Calu3 (cell line): ENCODE data around the gene PXDN. TPM values are rescaled to one million over a fixed set of nuclear protein-coding genes. Genes with fewer than 3 reads are reported as not detected.
"Not testable (repeated sequence)": the region's sequence is repeated elsewhere in the genome, so short reads cannot be mapped to it uniquely, and the experiment has no call there.

Experiments used
- BruUV-seq: library from RNA; stranded (reverse); fragments of 400-500 nt; replicated peaks from 2 replicates; lab custom pipeline; 2021; lab: Mats Ljungman, UMichigan
- CTCF ChIA-PET: fragments of 300-600 bp; sonication (Branson Sonifier 250); formaldehyde crosslinking; loops from one replicate; lab custom pipeline; 2022; ENCODE audit warnings: antibody characterized with exemption; lab: Charles Lee
- DNase-seq: peaks from one replicate; pipeline ENCODE4 v3.0.0; 2022
- H3K27ac Mint-ChIP-seq: one replicate; pipeline ENCODE4 v1.8.0; 2022; ENCODE audit warnings: mixed read lengths; ENCODE audit not compliant: unreplicated experiment
- H3K27me3 Mint-ChIP-seq: one replicate; pipeline ENCODE4 v1.8.0; 2022; ENCODE audit warnings: mixed read lengths; ENCODE audit not compliant: unreplicated experiment
- H3K36me3 Mint-ChIP-seq: one replicate; pipeline ENCODE4 v1.8.0; 2022; ENCODE audit warnings: mild to moderate bottlenecking, moderate library complexity, mixed read lengths; ENCODE audit not compliant: insufficient read depth, unreplicated experiment
- H3K4me1 Mint-ChIP-seq: one replicate; pipeline ENCODE4 v1.8.0; 2022; ENCODE audit warnings: mild to moderate bottlenecking, low read depth, mixed read lengths; ENCODE audit not compliant: unreplicated experiment
- H3K4me3 Mint-ChIP-seq: one replicate; pipeline ENCODE4 v1.8.0; 2022; ENCODE audit warnings: mild to moderate bottlenecking, low read depth, moderate library complexity, mixed read lengths; ENCODE audit not compliant: unreplicated experiment
- H3K9me3 Mint-ChIP-seq: one replicate; pipeline ENCODE4 v1.8.0; 2022; ENCODE audit warnings: low read depth, mixed read lengths; ENCODE audit not compliant: unreplicated experiment
- intact Hi-C: fragments of 100-400 bp; cut with micrococcal nuclease; formaldehyde crosslinking; loops from one replicate; pipeline ENCODE4 v1.10.0; 2022; ENCODE audit not compliant: unreplicated experiment
- total RNA-seq: library from RNA; stranded (reverse); gene quantifications from 2 replicates; pipeline ENCODE4 v1.2.3, GENCODE V29; 2022
- TF ChIP-seq, protein P1 (sequence below): fragments of 200-600 bp; IDR thresholded peaks from one replicate; pipeline ENCODE4 v1.8.0; 2022; ENCODE audit warnings: antibody characterized with exemption; ENCODE audit not compliant: unreplicated experiment

Gene PXDN
- total RNA-seq, 1 experiment from 2014 or later, result not detected

DNA sequence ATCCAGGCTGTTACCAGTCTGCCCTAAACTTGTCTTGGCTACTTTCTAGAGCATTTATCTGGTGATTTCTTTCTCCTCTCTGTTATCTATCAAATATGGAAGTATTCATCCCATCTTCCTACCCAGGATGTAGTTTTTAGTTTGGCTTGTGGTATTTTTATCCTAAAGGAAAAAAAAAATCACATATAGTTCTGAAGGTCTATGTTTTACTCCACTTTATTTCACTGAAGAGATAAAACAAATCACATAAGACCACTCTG is 62.2 kb downstream of the PXDN start:
- H3K27ac Mint-ChIP-seq, result no peak overlapping the region
- peaks cover 14% of the 10 kb centered on the region for H3K9me3 Mint-ChIP-seq
- no peaks in the 10 kb centered on the region for H3K27me3 Mint-ChIP-seq
- CTCF ChIA-PET, result no interaction called here
- no TSS peak for BruUV-seq
- H3K4me3 Mint-ChIP-seq, result no peak overlapping the region
- DNase-seq, result no peak
- H3K4me1 Mint-ChIP-seq, result no peaks in the 10 kb centered on the region
- intact Hi-C loops, result no loop called here
- TF ChIP-seq, protein P1, sequence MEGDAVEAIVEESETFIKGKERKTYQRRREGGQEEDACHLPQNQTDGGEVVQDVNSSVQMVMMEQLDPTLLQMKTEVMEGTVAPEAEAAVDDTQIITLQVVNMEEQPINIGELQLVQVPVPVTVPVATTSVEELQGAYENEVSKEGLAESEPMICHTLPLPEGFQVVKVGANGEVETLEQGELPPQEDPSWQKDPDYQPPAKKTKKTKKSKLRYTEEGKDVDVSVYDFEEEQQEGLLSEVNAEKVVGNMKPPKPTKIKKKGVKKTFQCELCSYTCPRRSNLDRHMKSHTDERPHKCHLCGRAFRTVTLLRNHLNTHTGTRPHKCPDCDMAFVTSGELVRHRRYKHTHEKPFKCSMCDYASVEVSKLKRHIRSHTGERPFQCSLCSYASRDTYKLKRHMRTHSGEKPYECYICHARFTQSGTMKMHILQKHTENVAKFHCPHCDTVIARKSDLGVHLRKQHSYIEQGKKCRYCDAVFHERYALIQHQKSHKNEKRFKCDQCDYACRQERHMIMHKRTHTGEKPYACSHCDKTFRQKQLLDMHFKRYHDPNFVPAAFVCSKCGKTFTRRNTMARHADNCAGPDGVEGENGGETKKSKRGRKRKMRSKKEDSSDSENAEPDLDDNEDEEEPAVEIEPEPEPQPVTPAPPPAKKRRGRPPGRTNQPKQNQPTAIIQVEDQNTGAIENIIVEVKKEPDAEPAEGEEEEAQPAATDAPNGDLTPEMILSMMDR, result no peak
- H3K36me3 Mint-ChIP-seq, result no peaks in the 10 kb centered on the region

DNA sequence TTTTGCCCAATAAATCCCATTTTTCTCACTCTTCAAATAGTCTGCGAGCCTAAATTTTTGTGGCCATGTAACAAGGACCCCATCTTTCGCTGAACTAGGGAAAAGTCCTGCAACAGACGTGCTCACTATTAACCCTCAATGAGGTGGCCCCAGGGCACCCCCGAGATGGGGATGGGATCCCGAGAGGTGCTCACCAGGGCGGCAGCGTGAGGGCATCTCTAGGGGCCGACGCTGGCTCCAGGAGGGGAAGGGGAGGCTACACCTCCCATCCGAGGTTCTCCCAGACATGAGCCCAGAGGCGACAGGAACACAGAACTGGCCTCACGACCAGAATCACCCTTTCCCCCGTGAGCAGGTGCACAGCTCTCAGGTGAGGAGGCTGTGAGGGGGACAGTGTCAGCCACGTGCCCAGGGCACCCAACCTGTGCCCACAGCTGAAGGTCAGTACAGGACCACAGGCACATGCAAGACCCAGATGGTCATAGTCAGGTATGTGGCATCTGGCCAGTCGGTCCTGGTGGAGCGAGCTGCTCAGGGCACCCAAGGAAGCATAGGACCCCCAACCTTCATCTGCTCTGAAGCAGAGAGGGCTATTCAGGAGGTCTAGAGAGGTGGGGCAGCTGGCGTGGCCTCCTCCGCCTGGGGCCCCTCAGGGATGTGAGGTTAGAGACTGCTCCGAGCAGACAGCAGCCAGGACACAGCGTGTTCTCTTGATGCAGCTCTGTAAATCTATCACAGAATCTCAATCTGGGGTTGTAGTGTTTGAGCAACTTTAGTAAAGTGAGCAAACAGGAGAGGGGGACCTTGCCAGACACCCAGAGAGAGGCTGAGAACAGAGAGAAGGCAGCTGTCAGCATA is 62.8 kb downstream of the PXDN start:
- no peak overlapping the region for H3K27ac Mint-ChIP-seq
- CTCF ChIA-PET, result no interaction called here
- BruUV-seq, result no TSS peak

DNA sequence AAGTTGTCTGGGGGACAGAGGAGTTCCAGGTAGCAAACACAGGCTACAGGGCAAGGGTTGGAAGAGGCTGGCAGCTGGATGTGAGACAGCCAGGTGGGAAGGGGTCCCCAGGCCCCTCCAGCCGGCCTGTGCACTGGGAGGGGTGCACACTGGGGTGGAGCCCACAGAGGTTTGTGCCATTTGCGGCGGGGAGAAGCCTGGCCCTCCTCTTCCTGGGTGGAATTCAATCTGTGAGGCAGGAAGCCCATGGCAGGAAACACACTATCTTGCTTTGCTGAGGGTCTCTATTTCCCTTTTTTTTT is 63.3 kb downstream of the PXDN start:
- CTCF ChIA-PET, result no interaction called here
- intact Hi-C loops, result no loop called here
- BruUV-seq, result no TSS peak
- Mint-ChIP-seq H3K36me3 (no peaks in the 10 kb centered on the region), H3K27ac (no peak overlapping the region), H3K9me3 (peaks cover 7% of the 10 kb centered on the region), H3K4me1 (no peaks in the 10 kb centered on the region), H3K4me3 (no peak overlapping the region), H3K27me3 (no peaks in the 10 kb centered on the region)
- no peak for DNase-seq
- TF ChIP-seq, protein P1, result no peak

More for the DNA sequence above, 62.8 kb downstream of the PXDN start:
- TF ChIP-seq, protein P1, result no peak
- Mint-ChIP-seq H3K27me3 (no peaks in the 10 kb centered on the region), H3K9me3 (peaks cover 10% of the 10 kb centered on the region), H3K4me3 (no peak overlapping the region), H3K4me1 (no peaks in the 10 kb centered on the region), H3K36me3 (no peaks in the 10 kb centered on the region)
- intact Hi-C loops, result no loop called here
- no peak for DNase-seq

DNA sequence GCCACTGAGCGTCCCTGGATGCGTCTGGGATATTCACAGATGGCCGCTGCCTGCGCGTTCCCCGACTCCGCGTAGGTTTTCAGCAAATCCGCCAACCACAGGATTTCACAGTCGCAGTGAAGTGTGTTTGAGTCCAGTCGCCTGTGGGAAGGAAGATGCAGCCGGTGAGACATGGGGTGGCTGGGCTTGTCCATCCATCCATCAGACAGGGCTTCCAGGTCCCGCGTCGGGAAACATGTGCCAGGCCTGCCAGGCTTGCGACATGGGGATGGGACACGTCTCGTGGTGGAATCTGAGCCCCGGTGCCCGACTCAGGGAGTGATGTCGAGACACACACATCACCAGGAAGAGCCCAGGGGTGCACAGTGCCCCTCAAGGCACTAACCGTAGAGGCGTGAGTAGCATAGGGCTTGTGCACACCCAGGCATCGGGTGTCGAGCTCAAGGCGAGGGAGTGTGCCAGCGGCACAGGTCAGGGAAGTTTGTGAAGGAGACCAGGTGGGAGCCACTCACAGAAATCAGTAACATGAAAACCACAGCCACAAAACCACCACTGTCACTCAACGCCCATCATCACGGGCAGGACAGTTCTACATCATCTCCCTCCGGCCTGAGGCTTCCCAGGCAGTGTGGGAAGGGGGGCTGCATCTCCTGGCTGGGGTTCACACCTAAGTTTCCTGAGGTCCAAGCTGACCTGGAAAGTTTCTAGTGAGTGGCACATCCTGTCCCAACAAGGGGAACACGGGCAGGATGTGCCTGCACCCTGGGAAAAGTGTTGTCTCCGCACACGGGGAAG is 63.9 kb downstream of the PXDN start:
- BruUV-seq, result no TSS peak
- no peaks in the 10 kb centered on the region for H3K36me3 Mint-ChIP-seq
- H3K4me3 Mint-ChIP-seq, result no peak overlapping the region
- TF ChIP-seq, protein P1, result no peak
- CTCF ChIA-PET, result no interaction called here
- H3K9me3 Mint-ChIP-seq, result peaks cover 6% of the 10 kb centered on the region
- H3K27me3 Mint-ChIP-seq, result no peaks in the 10 kb centered on the region
- intact Hi-C loops, result no loop called here
- no peak overlapping the region for H3K27ac Mint-ChIP-seq
- H3K4me1 Mint-ChIP-seq, result no peaks in the 10 kb centered on the region
- DNase-seq, result no peak

DNA sequence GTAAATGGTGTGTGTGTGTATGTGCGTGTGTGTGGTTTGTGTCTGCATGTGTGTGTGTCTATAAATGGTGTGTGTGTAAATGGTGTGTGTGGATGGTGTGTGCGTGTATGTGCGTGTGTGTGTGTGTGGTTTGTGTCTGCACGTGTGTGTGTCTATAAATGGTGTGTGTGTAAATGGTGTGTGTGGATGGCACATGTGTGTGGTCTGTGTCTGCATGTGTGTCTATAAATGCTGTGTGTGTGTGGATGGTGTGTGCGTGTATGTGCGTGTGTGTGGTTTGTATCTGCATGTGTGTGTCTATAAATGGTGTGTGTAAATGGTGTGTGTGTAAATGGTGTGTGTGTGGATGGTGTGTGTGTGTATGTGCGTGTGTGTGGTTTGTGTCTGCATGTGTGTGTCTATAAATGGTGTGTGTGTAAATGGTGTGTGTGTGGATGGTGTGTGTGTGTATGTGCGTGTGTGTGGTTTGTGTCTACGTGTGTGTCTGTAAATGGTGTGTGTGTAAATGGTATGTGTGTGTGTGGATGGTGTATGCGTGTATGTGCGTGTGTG is 64.8 kb downstream of the PXDN start:
- H3K4me3 Mint-ChIP-seq, intact Hi-C loops, H3K4me1 Mint-ChIP-seq, DNase-seq, H3K9me3 Mint-ChIP-seq, H3K36me3 Mint-ChIP-seq, BruUV-seq, CTCF ChIA-PET, H3K27ac Mint-ChIP-seq, H3K27me3 Mint-ChIP-seq: not testable (repeated sequence)

DNA sequence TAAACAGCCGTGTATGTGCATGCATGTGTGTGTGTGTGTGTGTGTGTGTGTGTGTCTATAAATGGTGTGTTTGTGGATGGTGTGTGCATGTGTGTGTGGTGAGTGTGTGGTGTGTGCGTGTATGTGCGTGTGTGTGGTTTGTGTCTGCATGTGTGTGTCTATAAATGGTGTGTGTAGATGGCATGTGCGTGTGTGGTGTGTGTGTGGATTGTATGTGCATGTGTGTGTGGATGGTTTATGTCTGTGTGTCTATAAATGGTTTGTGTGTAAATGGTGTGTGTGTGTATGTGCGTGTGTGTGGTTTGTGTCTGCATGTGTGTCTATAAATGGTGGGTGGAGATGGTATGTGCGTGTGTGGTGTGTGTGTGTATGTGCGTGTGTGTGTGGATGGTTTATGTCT is 65.2 kb downstream of the PXDN start:
- H3K4me1 Mint-ChIP-seq, CTCF ChIA-PET, H3K27me3 Mint-ChIP-seq, intact Hi-C loops, H3K9me3 Mint-ChIP-seq, H3K4me3 Mint-ChIP-seq, BruUV-seq, DNase-seq, H3K27ac Mint-ChIP-seq, H3K36me3 Mint-ChIP-seq: not testable (repeated sequence)
